SK-N-SH treated with all-trans-retinoic acid at 6 μM for 48 hours (cell line): ENCODE data around the gene ATP6V0E1.
"Not testable (repeated sequence)": the region's sequence is repeated elsewhere in the genome, so short reads cannot be mapped to it uniquely, and the experiment has no call there.

Source experiments
- ATAC-seq: fragments of 200-7000 bp; cut with Tn5 transposase; 3 replicates; pipeline ENCODE4 v1.9.1; 2020; ENCODE audit warnings: mild to moderate bottlenecking, moderate library complexity
- ARNTL ChIP-seq: fragments of 450-650 bp; formaldehyde crosslinking; IDR thresholded peaks from 2 replicates; pipeline ENCODE4 v1.5.0; 2020; ENCODE audit warnings: low read depth, mild to moderate bottlenecking, moderate library complexity, borderline replicate concordance
- CREB5 ChIP-seq: fragments of 250-450 bp; sonication (Bioruptor Pico); IDR thresholded peaks from 2 replicates; pipeline ENCODE4 v1.5.1; 2020; ENCODE audit warnings: low read depth, mild to moderate bottlenecking, moderate library complexity
- CSRNP3 ChIP-seq: fragments of 250-450 bp; sonication (Bioruptor Pico); IDR thresholded peaks from 2 replicates; pipeline ENCODE4 v1.5.1; 2021; ENCODE audit warnings: mild to moderate bottlenecking, moderate library complexity
- ESRRG ChIP-seq: fragments of 250-450 bp; sonication (Bioruptor Pico); IDR thresholded peaks from 2 replicates; pipeline ENCODE4 v1.6.1; 2021; ENCODE audit warnings: mild to moderate bottlenecking
- GLIS3 ChIP-seq: fragments of 250-450 bp; sonication (Bioruptor Pico); IDR thresholded peaks from 2 replicates; pipeline ENCODE4 v1.5.0; 2020; ENCODE audit warnings: mild to moderate bottlenecking, moderate library complexity
- ISL1 ChIP-seq: fragments of 250-450 bp; sonication (Bioruptor Pico); IDR thresholded peaks from 2 replicates; pipeline ENCODE4 v2.1.2; 2022; ENCODE audit warnings: mild to moderate bottlenecking, moderate library complexity
- OSR1 ChIP-seq: fragments of 250-450 bp; sonication (Bioruptor Pico); IDR thresholded peaks from 2 replicates; pipeline ENCODE4 v1.8.0; 2022; ENCODE audit warnings: moderate library complexity, mild to moderate bottlenecking, inconsistent platforms
- PATZ1 ChIP-seq: fragments of 250-450 bp; sonication (Bioruptor Pico); IDR thresholded peaks from 2 replicates; pipeline ENCODE4 v1.8.0; 2020; ENCODE audit warnings: mild to moderate bottlenecking, moderate library complexity, borderline replicate concordance
- POU6F1 ChIP-seq: fragments of 250-450 bp; sonication (Bioruptor Pico); IDR thresholded peaks from 2 replicates; pipeline ENCODE4 v1.8.0; 2021; ENCODE audit warnings: low read depth, mild to moderate bottlenecking, moderate library complexity, borderline replicate concordance
- SNAI2 ChIP-seq: fragments of 250-450 bp; sonication (Bioruptor Pico); IDR thresholded peaks from 2 replicates; pipeline ENCODE4 v1.5.0; 2020; ENCODE audit warnings: mild to moderate bottlenecking, moderate library complexity
- TCF4 ChIP-seq: fragments of 250-450 bp; sonication (Bioruptor Pico); IDR thresholded peaks from 2 replicates; pipeline ENCODE4 v1.8.0; 2021; ENCODE audit warnings: mild to moderate bottlenecking, moderate library complexity, borderline replicate concordance
- TOX ChIP-seq: fragments of 250-450 bp; sonication (Bioruptor Pico); IDR thresholded peaks from 2 replicates; pipeline ENCODE4 v1.8.0; 2021; ENCODE audit warnings: mild to moderate bottlenecking, moderate library complexity, borderline replicate concordance
- TSHZ2 ChIP-seq: fragments of 250-450 bp; sonication (Bioruptor Pico); IDR thresholded peaks from 2 replicates; pipeline ENCODE4 v1.5.0; 2020; ENCODE audit warnings: mild to moderate bottlenecking, moderate library complexity
- ZC3H10 ChIP-seq: fragments of 250-450 bp; sonication (Bioruptor Pico); IDR thresholded peaks from 2 replicates; pipeline ENCODE4 v1.5.1; 2021; ENCODE audit warnings: mild to moderate bottlenecking, moderate library complexity
- ZFP3 ChIP-seq: fragments of 250-450 bp; sonication (Bioruptor Pico); IDR thresholded peaks from 2 replicates; pipeline ENCODE4 v1.5.0; 2020; ENCODE audit warnings: mild to moderate bottlenecking, moderate library complexity
- ZFP30 ChIP-seq: fragments of 450-650 bp; formaldehyde crosslinking; IDR thresholded peaks from 2 replicates; pipeline ENCODE4 v1.5.0; 2022; ENCODE audit warnings: mild to moderate bottlenecking, moderate library complexity
- ZNF565 ChIP-seq: fragments of 450-650 bp; formaldehyde crosslinking; conservative IDR thresholded peaks from 2 replicates; pipeline ENCODE4 v1.5.0; 2020; ENCODE audit warnings: low read depth, mild to moderate bottlenecking, moderate library complexity
- ZNF70 ChIP-seq: fragments of 450-650 bp; formaldehyde crosslinking; IDR thresholded peaks from 2 replicates; pipeline ENCODE4 v1.5.0; 2020; ENCODE audit warnings: mild to moderate bottlenecking, moderate library complexity

The ATP6V0E1 gene

GRCh38 chr5:173075137-173075843, 91.7 kb downstream of the ATP6V0E1 start:
- TF ChIP-seq ZC3H10 (CRISPR knock-in tag) (no peak), ARNTL (CRISPR knock-in tag) (no peak), TSHZ2 (no peak), CSRNP3 (no peak), OSR1 (CRISPR knock-in tag) (no peak), POU6F1 (CRISPR knock-in tag) (no peak), ZNF565 (no peak), TCF4 (CRISPR knock-in tag) (no peak), ZNF70 (CRISPR knock-in tag) (no peak), TOX (CRISPR knock-in tag) (no peak), ZFP30 (CRISPR knock-in tag) (no peak), ESRRG (CRISPR knock-in tag) (no peak), ISL1 (no peak)
- no peak for ATAC-seq

GRCh38 chr5:173075970-173076369, 92.4 kb downstream of the ATP6V0E1 start:
- no peak for TF ChIP-seq ZFP3 (CRISPR knock-in tag)
- no peak for TF ChIP-seq ESRRG (CRISPR knock-in tag)
- TF ChIP-seq GLIS3, result no peak
- TF ChIP-seq SNAI2 (CRISPR knock-in tag), result no peak
- no peak for TF ChIP-seq TSHZ2
- no peak for TF ChIP-seq CREB5 (CRISPR knock-in tag)
- no peak for TF ChIP-seq PATZ1 (CRISPR knock-in tag)
- TF ChIP-seq, all 23 proteins: peak for 0
- ATAC-seq, result no peak

- not testable (repeated sequence) for ATAC-seq
Observed at GRCh38 chr5:173076471-173076870, 92.9 kb downstream of the ATP6V0E1 start.
